GM12878 (cell line): ENCODE data around the gene SLC6A7. TPM values are rescaled to one million over a fixed set of nuclear protein-coding genes. Genes with fewer than 3 reads are reported as not detected.

Experiments used
- ATAC-seq: fragments of 200-7000 bp; cut with Tn5 transposase; 3 replicates; pipeline ENCODE4 v1.9.1; 2020; ENCODE audit warnings: mild to moderate bottlenecking, moderate library complexity
- BruUV-seq: library from RNA; stranded (reverse); fragments of 400-500 nt; replicated peaks from 2 replicates; lab custom pipeline; 2021; lab: Mats Ljungman, UMichigan
- CTCF ChIA-PET: fragments of 300-600 bp; sonication (Branson Sonifier 250); formaldehyde crosslinking; extraction: SDS; loops from one replicate; lab custom pipeline; 2021; ENCODE audit warnings: inconsistent platforms; lab: Yijun Ruan, JAX
- POLR2A ChIA-PET: fragments of 350-600 bp; formaldehyde crosslinking; extraction: SDS; loops from one replicate; lab custom pipeline; 2021; ENCODE audit warnings: inconsistent platforms; lab: Charles Lee
- RAD21 ChIA-PET: fragments of 300-600 bp; sonication (Branson Sonifier 250); formaldehyde crosslinking; loops from one replicate; lab custom pipeline; 2023; ENCODE audit warnings: antibody characterized with exemption; ENCODE audit not compliant: unreplicated experiment; lab: Charles Lee
- SMC1A ChIA-PET: fragments of 300-600 bp; sonication (Branson Sonifier 250); formaldehyde crosslinking; loops from one replicate; lab custom pipeline; 2023; ENCODE audit not compliant: unreplicated experiment, uncharacterized antibody; lab: Charles Lee
- DNase-seq: peaks from one replicate; pipeline ENCODE4 v3.0.0-alpha.2; 2011; ENCODE audit warnings: low read depth, low spot score
- FAIRE-seq: peaks from 3 replicates; lab custom pipeline; 2011; peaks lifted over from hg19 to GRCh38; lab: Jason Lieb, UNC
- H2AFZ ChIP-seq: 2 replicates; pipeline ENCODE4 v1.6.0; 2011; ENCODE audit warnings: low read depth, low read length, control low read depth; ENCODE audit not compliant: control insufficient read depth
- H3K27ac ChIP-seq: 2 replicates; pipeline ENCODE4 v1.5.1; 2011; ENCODE audit warnings: control low read depth; ENCODE audit not compliant: control insufficient read depth, insufficient read depth
- H3K27me3 ChIP-seq, 2 experiments: replicated peaks in 1 of 2; 2 replicates each; pipeline versions ENCODE4 v1.6.0 to v1.6.1; 2011; ENCODE audit warnings: low read length in 1 of 2; ENCODE audit not compliant: control insufficient read depth in 2 of 2, insufficient read depth in 2 of 2
- H3K36me3 ChIP-seq, 2 experiments: 2 replicates each; pipeline ENCODE4 v1.5.1; 2011; ENCODE audit warnings: low read length in 1 of 2; ENCODE audit not compliant: control insufficient read depth in 2 of 2, insufficient read depth in 2 of 2
- H3K4me1 ChIP-seq: 2 replicates; pipeline ENCODE4 v1.6.1; 2011; ENCODE audit warnings: mild to moderate bottlenecking, low read length, moderate library complexity, mixed read lengths; ENCODE audit not compliant: control insufficient read depth, insufficient read depth
- H3K4me2 ChIP-seq: 2 replicates; pipeline ENCODE4 v1.6.0; 2011; ENCODE audit warnings: control low read depth; ENCODE audit not compliant: control insufficient read depth, insufficient read depth
- H3K4me3 ChIP-seq: fragments of 200-600 bp; sonication (generic); 2 replicates; pipeline ENCODE4 v1.5.1; 2016
- H3K79me2 ChIP-seq: 2 replicates; pipeline ENCODE4 v1.6.0; 2011; ENCODE audit warnings: low read length; ENCODE audit not compliant: control insufficient read depth, insufficient read depth
- H3K9ac ChIP-seq: 2 replicates; pipeline ENCODE4 v1.8.0; 2011; ENCODE audit warnings: low read length, control low read depth, mixed read lengths; ENCODE audit not compliant: control insufficient read depth, insufficient read depth
- H3K9me3 ChIP-seq: replicated peaks from 3 replicates; pipeline ENCODE4 v1.5.1; 2011; ENCODE audit warnings: mild to moderate bottlenecking, low read length; ENCODE audit not compliant: control insufficient read depth, insufficient read depth
- H4K20me1 ChIP-seq: 2 replicates; pipeline ENCODE4 v1.6.0; 2011; ENCODE audit not compliant: control insufficient read depth, insufficient read depth
- BCL11A ChIP-seq: IDR thresholded peaks from 2 replicates; pipeline ENCODE4 v1.6.1; 2011; ENCODE audit warnings: low read depth, low read length
- BRCA1 ChIP-seq: IDR thresholded peaks from 2 replicates; pipeline ENCODE4 v1.6.1; 2011; ENCODE audit warnings: low read depth, low read length, improper control_type of control experiment
- CBX3 ChIP-seq: fragments of 200-600 bp; sonication (generic); IDR thresholded peaks from 2 replicates; pipeline ENCODE4 v1.6.1; 2016; ENCODE audit warnings: low read depth, borderline replicate concordance
- EP300 ChIP-seq, 2 experiments: fragments of 150-350 bp in 1 of 2; IDR thresholded peaks; 2 replicates each; pipeline ENCODE4 v1.6.1; 2011 to 2012; ENCODE audit warnings: low read depth in 2 of 2, low read length in 2 of 2, borderline replicate concordance in 1 of 2, improper control_type of control experiment in 1 of 2, inconsistent platforms in 1 of 2; ENCODE audit not compliant: control insufficient read depth in 1 of 2
- FOXM1 ChIP-seq: IDR thresholded peaks from 2 replicates; pipeline ENCODE4 v1.6.1; 2012; ENCODE audit warnings: low read depth, mild to moderate bottlenecking, inconsistent platforms, low read length, moderate library complexity
- MXI1 ChIP-seq: fragments of 150-350 bp; IDR thresholded peaks from 2 replicates; pipeline ENCODE4 v1.6.1; 2011; ENCODE audit warnings: low read depth, mild to moderate bottlenecking, inconsistent platforms, low read length, improper control_type of control experiment
- SPI1 ChIP-seq: IDR thresholded peaks from 2 replicates; pipeline ENCODE4 v1.6.1; 2011; ENCODE audit warnings: low read depth, mild to moderate bottlenecking, low read length, moderate library complexity, borderline replicate concordance; ENCODE audit not compliant: insufficient read depth
- SRF ChIP-seq, 2 experiments: IDR thresholded peaks; 2 replicates each; pipeline ENCODE4 v1.6.1; 2011; ENCODE audit warnings: low read depth in 2 of 2, low read length in 2 of 2, mild to moderate bottlenecking in 1 of 2, moderate library complexity in 1 of 2
- TCF3 ChIP-seq: IDR thresholded peaks from 2 replicates; pipeline ENCODE4 v1.6.1; 2012; ENCODE audit warnings: low read depth, mild to moderate bottlenecking, low read length, borderline replicate concordance; ENCODE audit not compliant: insufficient read depth
- ZNF217 ChIP-seq: fragments of 450-650 bp; IDR thresholded peaks from 2 replicates; pipeline ENCODE4 v1.6.1; 2017; ENCODE audit warnings: antibody characterized with exemption, mild to moderate bottlenecking
- WGBS: methylation state at CpG from one replicate; pipeline ENCODE4 v1.1.6; 2016; ENCODE audit warnings: low lambda C conversion rate; ENCODE audit not compliant: insufficient replicate concordance, insufficient coverage; ENCODE audit errors: missing lambda C conversion rate; 5-methylcytosine and 5-hydroxymethylcytosine counted together
- in situ Hi-C: fragments of 300-500 bp; cut with MboI; formaldehyde crosslinking; loops from 9 replicates; pipeline ENCODE4 v1.14.3; 2018; ENCODE audit warnings: mixed read lengths
- intact Hi-C: fragments of 100-400 bp; cut with micrococcal nuclease; formaldehyde crosslinking; loops from one replicate; pipeline ENCODE4 v1.14.2; 2022; ENCODE audit not compliant: unreplicated experiment
- polyA plus RNA-seq, 11 experiments: library from polyadenylated mRNA; depleted of rRNA in 4 of 11; unstranded in 6 of 11; stranded (reverse) in 5 of 11; fragments of >200 nt; fragmentation: Nextera tagmentation in 4 of 11; fragmentation: Illumina TruSeq in 1 of 11; extraction: Ambion mirVana in 4 of 11; extraction: Trizol in 1 of 11; gene quantifications; 1 replicate in 1 of 11; 2 replicates in 10 of 11; pipeline versions ENCODE4 v1.2.1 to v1.2.3, GENCODE V29; 2011 to 2016; ENCODE audit warnings: inconsistent platforms in 2 of 11, missing spikeins in 2 of 11, low read depth in 1 of 11
- total RNA-seq, 4 experiments: library from RNA; depleted of rRNA in 3 of 4; stranded (reverse); fragments of >200 nt in 3 of 4; fragmentation: Illumina TruSeq in 1 of 4; extraction: Trizol in 1 of 4; gene quantifications; 2 replicates each; pipeline versions ENCODE4 v1.2.1 to v1.2.3, GENCODE V29; 2013 to 2021
- TF ChIP-seq, protein P1 (sequence below): fragments of 450-650 bp; IDR thresholded peaks from 2 replicates; pipeline ENCODE4 v1.6.1; 2016; ENCODE audit warnings: mild to moderate bottlenecking, moderate library complexity, borderline replicate concordance
- TF ChIP-seq, protein P2 (sequence below), 3 experiments: IDR thresholded peaks in 2 of 3; conservative IDR thresholded peaks in 1 of 3; 2 replicates each; pipeline ENCODE4 v1.5.1; 2011; ENCODE audit warnings: low read depth in 3 of 3, low read length in 3 of 3, mild to moderate bottlenecking in 3 of 3, control low read depth in 2 of 3, moderate library complexity in 2 of 3, inconsistent platforms in 1 of 3, mixed read lengths in 1 of 3; ENCODE audit not compliant: control insufficient read depth in 2 of 3, insufficient read depth in 1 of 3; ENCODE audit errors: extremely low read depth in 1 of 3
- TF ChIP-seq, protein P3 (sequence below): fragments of 450-650 bp; IDR thresholded peaks from 2 replicates; pipeline ENCODE4 v1.6.1; 2018; ENCODE audit warnings: borderline replicate concordance, mild to moderate bottlenecking; ENCODE audit not compliant: partially characterized antibody

SLC6A7 gene
- total and polyA plus RNA-seq, 10 of the 15 experiments (the other 5 are each of a cell fraction or from before 2014, with no cell fraction given): 0.01 to 0.15 (median 0.06) TPM; not detected in 7

DNA sequence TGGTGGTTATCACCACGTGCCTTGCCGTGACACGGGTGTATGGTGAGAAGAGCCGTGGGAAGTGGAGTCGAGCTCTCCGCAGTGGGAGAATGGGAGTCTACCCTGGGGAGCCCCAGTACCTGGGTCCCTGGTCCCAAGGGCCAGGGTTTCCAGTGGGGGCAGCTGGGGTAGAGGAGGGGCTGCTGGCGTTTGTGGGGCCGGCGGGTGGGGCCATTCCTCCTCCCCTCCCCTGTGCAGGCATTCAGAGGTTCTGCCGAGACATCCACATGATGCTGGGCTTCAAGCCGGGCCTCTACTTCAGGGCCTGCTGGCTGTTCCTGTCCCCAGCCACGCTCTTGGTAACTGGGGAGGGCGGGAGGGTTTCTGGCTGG is 14.7 kb downstream of the SLC6A7 start:
- WGBS: 33% methylated on average over 13 of the region's 13 CpGs
- Histone ChIP-seq H2AFZ (no peak overlapping the region), H3K4me1 (no peaks in the 10 kb centered on the region), H3K27ac (no peak overlapping the region), H4K20me1 (no peaks in the 10 kb centered on the region), H3K27me3 (peaks cover 0 to 8% of the 10 kb centered on the region in 2 experiments; a peak in 3 of 4 replicates), H3K9ac (no peak overlapping the region), H3K79me2 (no peaks in the 10 kb centered on the region), H3K4me2 (no peak overlapping the region), H3K4me3 (no peak overlapping the region), H3K36me3 (no peaks in the 10 kb centered on the region), H3K9me3 (no peaks in the 10 kb centered on the region)
- TF ChIP-seq SRF (IDR thresholded peaks at IDR 0.05; ENCODE audit: low read depth in 2 of 2, low read length in 2 of 2) (no peak), ZNF217 (no peak), CBX3 (no peak), SPI1 (no peak), BCL11A (no peak), BRCA1 (no peak), MXI1 (no peak), FOXM1 (no peak), TCF3 (no peak), EP300 (IDR thresholded peaks at IDR 0.05; ENCODE audit: borderline replicate concordance in 1 of 2, control insufficient read depth in 1 of 2, low read depth in 2 of 2, low read length in 2 of 2) (no peak)
- TF ChIP-seq, protein P1, sequence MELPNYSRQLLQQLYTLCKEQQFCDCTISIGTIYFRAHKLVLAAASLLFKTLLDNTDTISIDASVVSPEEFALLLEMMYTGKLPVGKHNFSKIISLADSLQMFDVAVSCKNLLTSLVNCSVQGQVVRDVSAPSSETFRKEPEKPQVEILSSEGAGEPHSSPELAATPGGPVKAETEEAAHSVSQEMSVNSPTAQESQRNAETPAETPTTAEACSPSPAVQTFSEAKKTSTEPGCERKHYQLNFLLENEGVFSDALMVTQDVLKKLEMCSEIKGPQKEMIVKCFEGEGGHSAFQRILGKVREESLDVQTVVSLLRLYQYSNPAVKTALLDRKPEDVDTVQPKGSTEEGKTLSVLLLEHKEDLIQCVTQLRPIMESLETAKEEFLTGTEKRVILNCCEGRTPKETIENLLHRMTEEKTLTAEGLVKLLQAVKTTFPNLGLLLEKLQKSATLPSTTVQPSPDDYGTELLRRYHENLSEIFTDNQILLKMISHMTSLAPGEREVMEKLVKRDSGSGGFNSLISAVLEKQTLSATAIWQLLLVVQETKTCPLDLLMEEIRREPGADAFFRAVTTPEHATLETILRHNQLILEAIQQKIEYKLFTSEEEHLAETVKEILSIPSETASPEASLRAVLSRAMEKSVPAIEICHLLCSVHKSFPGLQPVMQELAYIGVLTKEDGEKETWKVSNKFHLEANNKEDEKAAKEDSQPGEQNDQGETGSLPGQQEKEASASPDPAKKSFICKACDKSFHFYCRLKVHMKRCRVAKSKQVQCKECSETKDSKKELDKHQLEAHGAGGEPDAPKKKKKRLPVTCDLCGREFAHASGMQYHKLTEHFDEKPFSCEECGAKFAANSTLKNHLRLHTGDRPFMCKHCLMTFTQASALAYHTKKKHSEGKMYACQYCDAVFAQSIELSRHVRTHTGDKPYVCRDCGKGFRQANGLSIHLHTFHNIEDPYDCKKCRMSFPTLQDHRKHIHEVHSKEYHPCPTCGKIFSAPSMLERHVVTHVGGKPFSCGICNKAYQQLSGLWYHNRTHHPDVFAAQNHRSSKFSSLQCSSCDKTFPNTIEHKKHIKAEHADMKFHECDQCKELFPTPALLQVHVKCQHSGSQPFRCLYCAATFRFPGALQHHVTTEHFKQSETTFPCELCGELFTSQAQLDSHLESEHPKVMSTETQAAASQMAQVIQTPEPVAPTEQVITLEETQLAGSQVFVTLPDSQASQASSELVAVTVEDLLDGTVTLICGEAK: no peak
- TF ChIP-seq, protein P2, sequence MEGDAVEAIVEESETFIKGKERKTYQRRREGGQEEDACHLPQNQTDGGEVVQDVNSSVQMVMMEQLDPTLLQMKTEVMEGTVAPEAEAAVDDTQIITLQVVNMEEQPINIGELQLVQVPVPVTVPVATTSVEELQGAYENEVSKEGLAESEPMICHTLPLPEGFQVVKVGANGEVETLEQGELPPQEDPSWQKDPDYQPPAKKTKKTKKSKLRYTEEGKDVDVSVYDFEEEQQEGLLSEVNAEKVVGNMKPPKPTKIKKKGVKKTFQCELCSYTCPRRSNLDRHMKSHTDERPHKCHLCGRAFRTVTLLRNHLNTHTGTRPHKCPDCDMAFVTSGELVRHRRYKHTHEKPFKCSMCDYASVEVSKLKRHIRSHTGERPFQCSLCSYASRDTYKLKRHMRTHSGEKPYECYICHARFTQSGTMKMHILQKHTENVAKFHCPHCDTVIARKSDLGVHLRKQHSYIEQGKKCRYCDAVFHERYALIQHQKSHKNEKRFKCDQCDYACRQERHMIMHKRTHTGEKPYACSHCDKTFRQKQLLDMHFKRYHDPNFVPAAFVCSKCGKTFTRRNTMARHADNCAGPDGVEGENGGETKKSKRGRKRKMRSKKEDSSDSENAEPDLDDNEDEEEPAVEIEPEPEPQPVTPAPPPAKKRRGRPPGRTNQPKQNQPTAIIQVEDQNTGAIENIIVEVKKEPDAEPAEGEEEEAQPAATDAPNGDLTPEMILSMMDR (IDR thresholded peaks at IDR 0.05 in 2 of 3, conservative IDR thresholded peaks at IDR 0.05 in 1 of 3; ENCODE audit: control insufficient read depth in 2 of 3, extremely low read depth in 1 of 3, insufficient read depth in 1 of 3, low read depth in 3 of 3, low read length in 3 of 3): no peak
- TF ChIP-seq, protein P3, sequence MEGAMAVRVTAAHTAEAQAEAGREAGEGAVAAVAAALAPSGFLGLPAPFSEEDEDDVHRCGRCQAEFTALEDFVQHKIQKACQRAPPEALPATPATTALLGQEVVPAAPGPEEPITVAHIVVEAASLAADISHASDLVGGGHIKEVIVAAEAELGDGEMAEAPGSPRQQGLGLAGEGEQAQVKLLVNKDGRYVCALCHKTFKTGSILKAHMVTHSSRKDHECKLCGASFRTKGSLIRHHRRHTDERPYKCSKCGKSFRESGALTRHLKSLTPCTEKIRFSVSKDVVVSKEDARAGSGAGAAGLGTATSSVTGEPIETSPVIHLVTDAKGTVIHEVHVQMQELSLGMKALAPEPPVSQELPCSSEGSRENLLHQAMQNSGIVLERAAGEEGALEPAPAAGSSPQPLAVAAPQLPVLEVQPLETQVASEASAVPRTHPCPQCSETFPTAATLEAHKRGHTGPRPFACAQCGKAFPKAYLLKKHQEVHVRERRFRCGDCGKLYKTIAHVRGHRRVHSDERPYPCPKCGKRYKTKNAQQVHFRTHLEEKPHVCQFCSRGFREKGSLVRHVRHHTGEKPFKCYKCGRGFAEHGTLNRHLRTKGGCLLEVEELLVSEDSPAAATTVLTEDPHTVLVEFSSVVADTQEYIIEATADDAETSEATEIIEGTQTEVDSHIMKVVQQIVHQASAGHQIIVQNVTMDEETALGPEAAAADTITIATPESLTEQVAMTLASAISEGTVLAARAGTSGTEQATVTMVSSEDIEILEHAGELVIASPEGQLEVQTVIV: no peak
- ChIA-PET SMC1A (no interaction called here), CTCF (interaction anchor here (1.5 kb wide), 1 partner anchor 14 kb away, joined by 4 read pairs; no protein-coding TSS in a partner anchor), POLR2A (no interaction called here), RAD21 (interaction anchor here (0.9 kb wide), 1 partner anchor 29 kb away, joined by 3 read pairs; no protein-coding TSS in a partner anchor)
- ATAC-seq (no peak), FAIRE-seq (no peak), DNase-seq (no peak)
- no TSS peak for BruUV-seq
- in situ Hi-C loops (no loop called here), intact Hi-C loops (no loop called here)
